WERI-Rb-1 (cell line): Measurements from ENCODE around the gene FAM236A.
"Not testable (repeated sequence)": the region's sequence is repeated elsewhere in the genome, so short reads cannot be mapped to it uniquely, and the experiment has no call there.

ENCODE experiments used
- DNase-seq: peaks from one replicate; pipeline ENCODE4 v3.0.0-alpha.2; 2020
- H3K27ac ChIP-seq: fragments of 250-450 bp; sonication (Bioruptor Pico); 2 replicates; pipeline ENCODE4 v1.5.1; 2020; ENCODE audit warnings: mild to moderate bottlenecking, moderate library complexity
- H3K27me3 ChIP-seq: fragments of 250-450 bp; sonication (Bioruptor Pico); 2 replicates; pipeline ENCODE4 v1.5.1; 2021; ENCODE audit warnings: mild to moderate bottlenecking, low read depth, moderate library complexity; ENCODE audit not compliant: insufficient read depth, severe bottlenecking
- H3K36me3 ChIP-seq: fragments of 250-450 bp; sonication (Bioruptor Pico); 2 replicates; pipeline ENCODE4 v1.5.1; 2020; ENCODE audit warnings: mild to moderate bottlenecking, moderate library complexity
- H3K4me3 ChIP-seq: 2 replicates; pipeline ENCODE4 v1.5.1; 2011; ENCODE audit warnings: low read depth, mild to moderate bottlenecking, control low read depth, low read length
- H3K9me3 ChIP-seq: fragments of 250-450 bp; sonication (Bioruptor Pico); 2 replicates; pipeline ENCODE4 v1.5.1; 2021; ENCODE audit warnings: mild to moderate bottlenecking, moderate library complexity; ENCODE audit not compliant: severe bottlenecking

The FAM236A gene

GRCh38 chrX:72937906-72938305 is at the start of gene FAM236A:
Gene FAM236A, plus strand, starts transcription at chrX:72938206. Its CDS starts 57 bp downstream, at chrX:72938263.
- not testable (repeated sequence) for H3K27me3 ChIP-seq, H3K36me3 ChIP-seq, H3K9me3 ChIP-seq, H3K27ac ChIP-seq, H3K4me3 ChIP-seq, DNase-seq

- DNase-seq, H3K4me3 ChIP-seq, H3K27ac ChIP-seq, H3K9me3 ChIP-seq, H3K36me3 ChIP-seq, H3K27me3 ChIP-seq: not testable (repeated sequence)
Observed at GRCh38 chrX:72889740-72890139, 48.3 kb upstream of the FAM236A start.

- DNase-seq, H3K9me3 ChIP-seq, H3K27ac ChIP-seq, H3K4me3 ChIP-seq, H3K36me3 ChIP-seq, H3K27me3 ChIP-seq: not testable (repeated sequence)
Observed at GRCh38 chrX:72912315-72912714, 25.7 kb upstream of the FAM236A start, which contains the start of gene FAM236C. Gene FAM236C, plus strand, starts transcription at chrX:72912615. Its CDS starts 100 bp downstream, at chrX:72912715.

- not testable (repeated sequence) for H3K27ac ChIP-seq, H3K36me3 ChIP-seq, H3K4me3 ChIP-seq, H3K27me3 ChIP-seq, H3K9me3 ChIP-seq, DNase-seq
Observed at GRCh38 chrX:72916096-72916495, 21.9 kb upstream of the FAM236A start.

GRCh38 chrX:72932283-72932682 is 5.7 kb upstream of the FAM236A start:
- DNase-seq, H3K27me3 ChIP-seq, H3K36me3 ChIP-seq, H3K9me3 ChIP-seq, H3K27ac ChIP-seq, H3K4me3 ChIP-seq: not testable (repeated sequence)

- not testable (repeated sequence) for H3K27ac ChIP-seq, H3K36me3 ChIP-seq, DNase-seq, H3K27me3 ChIP-seq, H3K4me3 ChIP-seq, H3K9me3 ChIP-seq
Observed at GRCh38 chrX:72936455-72936854, 1.6 kb upstream of the FAM236A start.

- not testable (repeated sequence) for H3K27me3 ChIP-seq, DNase-seq, H3K9me3 ChIP-seq, H3K27ac ChIP-seq, H3K36me3 ChIP-seq, H3K4me3 ChIP-seq
Observed at GRCh38 chrX:72936882-72937455, 1.0 kb upstream of the FAM236A start.

- H3K36me3 ChIP-seq, DNase-seq, H3K9me3 ChIP-seq, H3K4me3 ChIP-seq, H3K27me3 ChIP-seq, H3K27ac ChIP-seq: not testable (repeated sequence)
Observed at GRCh38 chrX:72942272-72942671, 4.3 kb downstream of the FAM236A start.

GRCh38 chrX:72943035-72943818 is 5.2 kb downstream of the FAM236A start:
- not testable (repeated sequence) for H3K9me3 ChIP-seq, H3K27ac ChIP-seq, DNase-seq, H3K36me3 ChIP-seq, H3K4me3 ChIP-seq, H3K27me3 ChIP-seq

- not testable (repeated sequence) for H3K4me3 ChIP-seq, H3K27ac ChIP-seq, H3K36me3 ChIP-seq, DNase-seq, H3K9me3 ChIP-seq, H3K27me3 ChIP-seq
Observed at GRCh38 chrX:72943819-72944169, 5.8 kb downstream of the FAM236A start, which contains the start of gene DMRTC1. Gene DMRTC1, minus strand, starts transcription at chrX:72943837. Its CDS starts 68,143 bp downstream, at chrX:72875694.

GRCh38 chrX:72959971-72960370 is 22.0 kb downstream of the FAM236A start:
- H3K36me3 ChIP-seq, DNase-seq, H3K4me3 ChIP-seq, H3K9me3 ChIP-seq, H3K27ac ChIP-seq, H3K27me3 ChIP-seq: not testable (repeated sequence)

- not testable (repeated sequence) for H3K27me3 ChIP-seq, H3K4me3 ChIP-seq, H3K36me3 ChIP-seq, H3K9me3 ChIP-seq, DNase-seq, H3K27ac ChIP-seq
Observed at GRCh38 chrX:72971859-72972258, 33.9 kb downstream of the FAM236A start.

- not testable (repeated sequence) for H3K27ac ChIP-seq, H3K36me3 ChIP-seq, H3K9me3 ChIP-seq, DNase-seq, H3K27me3 ChIP-seq, H3K4me3 ChIP-seq
Observed at GRCh38 chrX:72974885-72975284, 36.9 kb downstream of the FAM236A start.

GRCh38 chrX:72980894-72981469 is 43.0 kb downstream of the FAM236A start:
- not testable (repeated sequence) for DNase-seq, H3K36me3 ChIP-seq, H3K27ac ChIP-seq

More at GRCh38 chrX:72980894-72981469, 43.0 kb downstream of the FAM236A start:
- not testable (repeated sequence) for H3K9me3 ChIP-seq, H3K4me3 ChIP-seq, H3K27me3 ChIP-seq
